NCI-H774 (cell line): ENCODE data around the gene PILRA.
"Not testable (repeated sequence)": the region's sequence is repeated elsewhere in the genome, so short reads cannot be mapped to it uniquely, and the experiment has no call there.

Experiments used
- DNase-seq: peaks from one replicate; lab custom pipeline; 2025; lab: John Stamatoyannopoulos, UW

PILRA gene

GRCh38 chr7:100358027-100358856 lies 15.0 kb upstream of the PILRA start, which contains the start of gene PILRB:
PILRB (plus strand) TSS chr7:100358117; CDS start chr7:100358303, 186 bp downstream.
- DNase-seq = no peak

- DNase-seq = no peak
Measured at GRCh38 chr7:100358857-100359212, 14.5 kb upstream of the PILRA start.

GRCh38 chr7:100360135-100360854 lies 13.0 kb upstream of the PILRA start:
- DNase-seq = no peak

GRCh38 chr7:100363098-100363497 lies 10.2 kb upstream of the PILRA start:
- no peak for DNase-seq

DNA sequence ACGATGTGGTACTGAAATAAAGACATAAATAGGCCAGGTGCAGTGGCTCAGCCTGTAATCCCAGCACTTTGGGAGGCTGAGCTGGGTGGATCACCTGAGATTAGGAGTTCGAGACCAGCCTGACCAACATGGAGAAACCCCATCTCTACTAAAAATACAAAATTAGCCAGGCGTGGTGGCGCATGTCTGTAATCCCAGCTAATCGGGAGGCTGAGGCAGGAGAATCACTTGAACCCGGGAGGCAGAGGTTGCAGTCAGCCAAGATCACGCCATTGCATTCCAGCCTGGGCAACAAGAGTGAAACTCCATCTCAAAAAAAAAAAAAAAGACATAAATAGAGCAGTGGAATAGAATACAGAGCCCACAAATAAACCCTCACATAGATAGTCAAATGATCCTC lies 9.5 kb upstream of the PILRA start:
- DNase-seq = not testable (repeated sequence)

DNA sequence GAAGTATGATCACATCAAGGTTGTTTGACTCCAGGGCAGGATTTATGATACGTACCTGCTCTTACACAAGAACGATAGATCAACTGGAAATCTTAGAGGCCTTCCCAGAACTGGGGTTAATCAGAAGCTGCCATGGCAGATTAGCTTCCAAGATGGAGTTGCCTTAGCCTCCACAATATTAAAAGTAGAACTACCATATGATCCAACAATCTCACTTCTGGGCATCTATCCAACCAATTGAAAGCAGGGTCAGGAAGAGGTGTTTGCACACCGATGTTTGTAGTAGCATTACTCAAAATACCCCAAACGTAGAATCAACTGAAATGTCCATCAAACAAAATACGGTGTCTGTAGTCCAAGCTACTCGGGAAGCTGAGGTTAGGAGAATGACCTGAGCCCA lies 8.8 kb upstream of the PILRA start:
- DNase-seq = no peak

- DNase-seq = not testable (repeated sequence)
Measured at GRCh38 chr7:100365998-100366367, 7.3 kb upstream of the PILRA start.

- DNase-seq = no peak
Measured at GRCh38 chr7:100366411-100367250, 6.7 kb upstream of the PILRA start.

- no peak for DNase-seq
Measured at GRCh38 chr7:100367251-100367620, 6.1 kb upstream of the PILRA start.

DNA sequence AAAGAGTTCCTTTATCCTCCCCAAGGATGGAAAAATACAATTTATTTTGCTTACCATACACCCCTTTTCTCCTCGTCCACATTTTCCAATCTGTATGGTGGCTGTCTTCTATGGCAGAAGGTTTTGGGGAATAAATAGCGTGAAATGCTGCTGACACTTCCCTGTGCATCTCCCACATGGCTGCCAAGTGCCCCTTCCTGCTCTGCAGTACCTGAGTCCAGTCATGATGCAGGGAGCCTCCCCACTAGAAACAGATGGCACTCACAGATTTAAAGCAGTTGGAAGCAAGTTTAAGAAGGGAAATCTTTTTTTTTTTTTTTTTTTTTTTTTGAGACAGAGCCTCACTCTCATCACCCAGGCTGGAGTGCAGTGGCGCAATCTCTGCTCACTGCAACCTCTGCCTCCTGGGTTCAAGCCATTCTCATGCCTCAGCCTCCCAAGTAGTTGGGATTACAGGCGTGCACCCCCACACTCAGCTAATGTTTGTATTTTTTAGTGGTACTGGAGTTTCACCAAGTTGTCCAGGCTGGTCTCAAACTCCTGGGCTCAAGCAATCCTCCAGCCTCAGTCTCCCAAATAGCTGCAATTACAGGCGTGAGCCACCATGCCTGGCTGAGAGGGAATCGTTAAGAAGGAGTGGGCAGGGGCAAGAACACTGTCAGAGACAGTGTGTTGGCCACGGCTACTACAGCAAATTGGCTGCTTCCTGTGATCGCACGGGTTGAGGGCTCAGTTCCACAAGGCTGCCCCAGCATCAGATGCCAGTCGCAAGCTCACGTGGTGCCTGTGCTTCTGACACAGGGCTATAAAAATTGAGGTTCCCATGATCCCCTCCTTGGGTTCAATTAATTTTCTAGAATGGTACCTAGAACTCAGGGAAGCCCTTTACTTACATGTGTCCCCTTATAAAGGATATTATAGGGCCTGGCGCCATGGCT lies 5.3 kb upstream of the PILRA start:
- no peak for DNase-seq

GRCh38 chr7:100369105-100369504 lies 4.2 kb upstream of the PILRA start:
- DNase-seq = no peak

GRCh38 chr7:100370303-100370702 lies 3.0 kb upstream of the PILRA start:
- no peak for DNase-seq

GRCh38 chr7:100370746-100371145 lies 2.5 kb upstream of the PILRA start:
- DNase-seq = no peak

GRCh38 chr7:100371561-100372171 lies 1.6 kb upstream of the PILRA start:
- DNase-seq = no peak

DNA sequence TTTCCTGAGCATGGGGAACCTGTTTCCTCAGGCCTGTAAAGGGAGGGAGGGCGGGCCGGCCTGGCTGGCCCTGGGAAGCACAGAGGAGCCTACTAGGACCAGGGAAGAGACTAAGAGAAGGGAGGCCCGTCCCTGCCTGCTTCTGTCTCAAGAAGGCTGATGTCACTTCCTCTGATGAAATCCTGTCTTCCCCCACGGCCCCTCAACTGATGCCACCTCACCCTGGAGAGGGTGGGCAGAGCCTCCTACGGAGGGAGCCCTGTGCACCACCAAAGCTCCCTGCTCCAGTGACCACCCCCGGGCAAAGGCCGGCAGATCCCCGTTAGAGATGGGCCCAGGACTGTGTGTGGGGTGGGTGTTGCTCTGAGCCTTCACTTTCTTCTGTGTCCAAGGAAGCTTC lies 1.0 kb upstream of the PILRA start:
- DNase-seq = no peak

DNA sequence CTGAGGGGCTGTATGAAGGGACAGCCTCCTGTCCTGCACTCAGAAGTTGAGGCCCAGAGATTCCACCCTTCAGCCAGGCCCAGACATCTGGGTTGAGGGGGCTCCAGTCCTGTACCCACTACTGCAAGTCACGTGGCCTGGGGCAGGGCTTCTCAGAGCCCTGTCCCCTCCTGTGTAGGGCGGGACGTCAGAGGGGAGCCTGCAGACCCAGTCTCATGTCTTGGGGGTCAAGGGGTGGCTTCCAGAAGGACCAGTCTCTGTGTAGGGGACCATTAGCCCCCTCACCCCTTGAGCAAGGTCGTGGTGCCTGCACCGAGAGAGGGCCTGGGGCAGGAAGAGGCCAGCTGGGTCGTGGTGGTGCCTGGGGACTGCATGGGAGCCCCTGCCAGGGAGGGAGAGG lies 593 bp upstream of the PILRA start:
- no peak for DNase-seq

GRCh38 chr7:100373870-100374598 lies 747 bp downstream of the PILRA start:
- DNase-seq = not testable (repeated sequence)

DNA sequence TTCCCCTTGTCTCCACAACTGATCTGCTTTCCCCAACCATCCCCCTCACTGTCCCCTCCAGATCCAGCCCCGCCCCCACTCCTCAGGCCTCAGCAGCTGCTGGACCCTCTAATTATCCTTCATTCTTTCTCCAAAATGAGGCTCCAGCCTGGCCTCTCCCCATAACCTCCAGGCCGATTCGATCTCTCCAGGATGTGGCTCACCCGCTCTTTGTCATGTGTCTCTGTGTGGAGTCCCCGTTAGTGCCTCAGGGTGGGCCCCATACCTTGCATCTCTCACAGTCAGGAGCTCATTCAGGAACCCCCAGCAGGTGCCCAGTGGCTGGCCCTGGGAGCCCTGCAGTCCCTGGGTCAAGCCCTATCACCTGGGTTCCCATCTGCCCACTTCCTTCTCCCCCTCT lies 1.3 kb downstream of the PILRA start:
- DNase-seq = no peak

GRCh38 chr7:100376066-100376465 lies 2.8 kb downstream of the PILRA start:
- DNase-seq = no peak

DNA sequence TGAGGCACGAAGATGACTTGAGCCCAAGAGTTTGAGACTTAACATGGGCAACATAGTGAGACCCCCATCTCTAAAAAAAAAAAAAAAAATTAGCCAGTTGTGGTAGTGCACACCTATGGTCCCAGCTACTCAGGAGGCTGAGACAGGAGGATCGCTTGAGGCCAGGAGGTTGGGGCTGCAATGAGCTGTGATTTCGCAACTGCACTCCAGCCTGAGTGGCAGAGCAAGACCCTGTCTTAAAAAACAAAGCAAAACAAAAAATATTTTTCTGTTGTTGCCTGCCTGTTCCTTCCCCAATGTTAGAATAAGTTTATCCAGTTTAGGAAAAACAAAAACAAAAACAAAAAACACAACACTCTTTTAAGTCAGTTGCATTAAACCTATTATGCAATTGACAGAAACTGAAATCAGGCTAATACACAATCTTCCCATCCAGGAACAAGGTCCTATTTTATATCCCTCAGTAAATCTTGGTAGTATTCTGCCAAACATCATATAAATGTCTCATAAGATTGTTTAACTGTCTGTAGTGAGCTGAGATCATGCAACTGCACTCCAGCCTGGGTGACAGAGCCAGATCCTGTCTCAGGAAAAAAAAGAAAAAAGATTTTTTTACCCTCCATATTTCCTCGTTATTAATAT lies 4.9 kb downstream of the PILRA start:
- DNase-seq = no peak
